CD4-positive, alpha-beta T cell treated with Interleukin-1 beta for 1 hour (primary cell): ENCODE results near the gene C16orf95.

Experiments
- DNase-seq, 2 donors: peaks; one replicate each; pipeline ENCODE4 v3.0.0-alpha.2; 2020 to 2022

The C16orf95 gene

GRCh38 chr16:87311387-87311786 lies 5.8 kb downstream of the C16orf95 start:
- DNase-seq: no peak

DNA sequence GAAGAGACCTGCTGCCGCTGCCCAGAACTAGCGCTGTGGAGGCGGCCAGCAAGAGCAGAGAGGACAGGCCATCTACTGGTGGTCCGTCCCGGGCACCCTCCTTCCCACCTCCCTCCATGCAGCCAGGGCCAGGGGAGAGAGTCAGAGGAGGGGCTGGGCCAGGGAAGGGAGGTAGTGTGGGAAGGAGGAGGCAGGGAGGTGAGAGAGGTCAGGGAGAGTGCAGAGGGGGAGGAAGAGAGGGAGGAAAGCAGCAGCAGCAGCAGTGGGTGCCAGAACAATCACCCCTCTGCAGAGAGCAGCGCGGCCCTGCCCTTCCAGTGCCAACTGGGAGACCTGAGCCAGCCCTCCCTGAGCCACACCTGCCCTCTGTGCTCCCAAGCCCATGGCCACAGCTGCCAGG lies 6.6 kb downstream of the C16orf95 start:
- no peak for DNase-seq

DNA sequence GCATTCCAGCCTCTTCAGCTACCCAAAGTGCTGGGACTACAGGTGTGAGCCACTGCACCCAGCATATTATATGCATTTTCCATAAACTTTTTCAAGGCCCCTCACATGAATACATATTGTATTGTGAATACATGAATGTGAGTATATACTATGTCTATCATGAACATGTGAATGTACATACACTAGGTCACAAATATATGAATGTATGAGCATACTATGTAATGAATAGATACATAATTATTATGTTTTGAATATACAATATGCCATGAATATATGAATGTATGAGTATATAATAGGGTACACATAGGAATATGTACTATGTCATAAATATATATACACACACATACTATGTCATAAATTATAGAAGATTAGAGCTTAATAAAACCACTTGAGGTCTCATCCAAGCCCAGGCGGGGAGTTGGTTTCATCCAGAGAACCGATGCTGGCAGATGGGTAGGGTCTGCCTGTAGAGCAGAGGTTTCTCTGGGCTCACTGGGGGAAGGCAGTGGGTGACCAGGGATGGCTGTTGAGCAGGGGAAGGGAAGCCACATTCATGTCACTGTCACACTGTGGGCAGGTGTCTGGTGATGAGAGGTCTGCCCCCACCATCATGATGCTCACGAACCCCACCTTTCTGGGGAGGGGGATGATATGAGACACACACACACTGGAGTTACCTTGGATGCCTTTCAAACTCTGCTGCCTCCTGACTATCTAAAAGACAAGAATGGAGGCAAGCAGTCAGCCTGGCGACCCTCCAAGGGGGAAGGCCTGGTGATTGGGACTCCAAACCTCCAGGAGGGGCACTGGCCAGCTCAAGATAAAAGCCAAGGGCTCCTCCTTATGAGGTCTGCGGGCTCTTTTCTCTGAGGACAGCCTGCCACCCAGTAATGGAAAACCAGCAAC lies 7.3 kb downstream of the C16orf95 start:
- no peak for DNase-seq

DNA sequence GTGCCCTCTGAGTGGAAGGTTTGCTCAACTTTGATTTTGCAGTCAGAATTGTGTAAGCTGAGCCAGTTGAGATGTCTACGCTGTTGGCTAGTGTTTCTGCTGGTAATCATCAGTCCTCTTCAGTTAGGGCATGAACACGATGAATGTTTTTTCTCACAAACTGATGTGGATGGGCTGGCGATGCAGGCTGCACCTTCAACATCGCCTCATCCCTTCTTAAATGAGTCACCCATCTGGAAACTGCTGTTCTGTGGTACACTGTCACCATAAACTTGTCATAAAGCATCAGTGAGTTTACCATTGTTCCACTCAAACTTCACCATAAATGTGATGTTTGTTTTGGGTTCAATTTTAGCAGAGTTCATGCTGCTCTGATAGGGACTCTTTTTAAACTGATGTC lies 8.4 kb downstream of the C16orf95 start:
- DNase-seq: no peak

DNA sequence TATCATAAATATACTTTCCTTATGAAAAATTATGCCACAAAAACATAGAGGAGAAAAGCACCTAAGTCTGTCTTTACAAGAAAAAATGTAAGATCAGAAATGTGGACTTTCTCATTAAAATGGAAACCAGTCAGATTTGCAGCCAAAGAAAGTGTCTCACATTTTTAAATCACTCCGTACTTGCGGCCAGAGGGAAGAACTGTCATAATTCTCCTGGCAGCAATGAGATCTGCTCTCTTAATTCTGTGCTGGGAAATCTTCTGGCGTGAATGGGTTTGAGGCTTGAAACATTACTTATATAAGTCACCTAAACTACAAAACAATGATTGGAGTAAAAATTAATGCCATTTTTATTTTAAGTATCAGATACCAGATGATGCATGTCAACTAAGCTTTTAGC lies 10.7 kb downstream of the C16orf95 start:
- no peak for DNase-seq

- no peak for DNase-seq
Observed at GRCh38 chr16:87305505-87306391, 11.4 kb downstream of the C16orf95 start.

DNA sequence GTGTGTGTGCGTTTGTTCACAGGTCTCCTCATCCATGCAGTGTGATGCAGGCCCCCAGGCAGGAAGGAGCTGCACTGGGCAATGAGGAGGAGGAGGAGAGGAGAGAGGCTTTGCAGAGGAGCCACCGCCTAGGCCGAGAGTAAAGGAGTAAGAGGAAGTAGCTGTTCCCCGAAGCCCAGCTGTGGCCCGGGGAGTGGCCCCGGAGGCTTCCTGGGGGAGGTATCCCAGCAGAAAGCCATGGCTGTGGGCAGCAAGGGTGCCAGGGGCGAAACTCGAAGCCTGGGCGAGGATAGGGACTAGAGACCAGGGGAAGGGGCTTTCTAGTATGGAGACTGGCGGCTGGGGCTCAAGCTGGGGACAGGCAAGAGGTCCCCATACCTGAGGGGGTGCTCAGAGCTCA lies 12.2 kb downstream of the C16orf95 start:
- no peak for DNase-seq

DNA sequence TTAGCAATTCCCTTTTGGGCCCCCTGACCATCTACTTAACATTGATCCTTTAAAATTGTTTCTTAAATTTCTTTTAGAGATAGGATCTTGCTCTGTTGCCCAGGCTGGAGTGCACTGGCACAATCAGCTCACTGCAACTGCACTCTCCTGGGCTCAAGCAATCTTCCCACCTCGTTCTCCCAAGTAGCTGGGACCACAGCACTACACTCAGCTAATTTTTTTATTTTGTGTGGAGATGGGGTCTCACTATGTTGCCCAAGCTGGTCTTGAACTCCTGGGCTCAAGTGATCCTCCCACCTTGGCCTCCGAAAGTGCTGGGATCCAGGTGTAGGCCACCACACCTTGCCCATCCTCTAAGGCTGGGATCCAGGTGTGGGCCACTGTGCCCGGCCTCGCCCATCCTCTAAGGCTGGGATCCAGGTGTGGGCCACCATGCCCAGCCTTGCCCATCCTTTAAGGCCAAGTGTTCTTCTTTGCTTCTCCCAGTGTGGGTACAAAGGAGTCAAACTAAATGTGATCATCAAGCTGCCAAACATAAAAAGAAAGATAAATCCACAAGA lies 13.2 kb downstream of the C16orf95 start:
- no peak for DNase-seq

DNA sequence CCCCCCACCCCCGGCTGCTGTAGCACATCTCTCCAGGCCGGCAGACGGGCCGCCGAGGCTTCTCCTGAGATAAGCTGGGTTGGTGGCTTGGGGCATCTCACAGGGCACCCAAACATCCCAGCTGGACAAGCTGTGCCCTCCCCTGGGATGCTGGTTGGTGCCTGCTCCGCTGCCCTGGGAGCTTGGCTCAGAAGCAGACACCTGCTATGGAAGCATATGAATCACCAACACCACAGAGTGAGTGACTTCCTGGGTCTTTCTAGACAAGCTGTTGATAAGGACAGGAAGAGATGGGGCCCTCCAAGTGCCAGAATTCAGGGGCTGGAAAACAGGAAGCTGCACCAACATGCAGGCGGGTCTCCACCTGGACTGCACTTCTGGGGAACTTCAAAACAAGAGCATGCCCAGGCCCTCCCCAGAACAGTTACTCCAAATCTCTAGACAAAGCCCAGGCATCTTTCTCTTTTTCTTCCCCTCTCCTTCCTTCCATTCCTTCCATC lies 13.7 kb downstream of the C16orf95 start:
- DNase-seq: no peak

- DNase-seq: no peak
Observed at GRCh38 chr16:87298857-87299465, 18.2 kb downstream of the C16orf95 start.

DNA sequence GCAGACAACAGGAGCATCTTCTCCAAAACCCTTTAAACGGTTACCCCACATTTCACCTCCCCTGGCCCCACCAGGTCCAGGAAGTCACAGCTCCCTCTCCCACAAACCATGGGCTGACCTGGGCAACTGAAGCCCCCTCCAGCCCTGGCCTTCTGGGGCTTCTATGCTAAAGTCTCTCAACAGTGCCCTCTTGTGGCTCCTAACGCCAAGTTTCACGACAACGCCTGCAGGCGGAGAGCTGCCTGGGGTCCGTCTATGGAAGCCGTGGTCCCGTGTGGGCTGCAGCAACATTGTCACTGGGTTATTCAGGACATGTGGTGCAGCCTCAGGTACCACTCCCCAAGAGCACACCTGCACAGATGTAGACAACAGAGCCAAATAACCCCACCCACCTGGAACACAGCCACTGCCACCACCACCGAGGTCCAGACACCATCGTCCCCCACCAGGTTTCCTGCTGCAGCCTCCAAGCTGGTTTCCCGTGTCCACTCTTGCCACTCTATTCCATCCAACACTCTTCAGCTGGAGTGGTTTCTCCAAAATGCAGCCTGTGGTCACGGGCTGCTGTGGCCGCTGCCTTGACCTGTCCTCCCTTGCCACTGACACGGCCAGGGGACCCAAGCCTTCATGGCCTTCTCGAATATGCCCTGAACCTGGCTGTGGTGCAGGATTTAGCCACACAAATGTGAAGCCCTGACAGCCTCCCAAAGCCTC lies 19.1 kb downstream of the C16orf95 start:
- peak; percentile 13 to 30 for DNase-seq

DNA sequence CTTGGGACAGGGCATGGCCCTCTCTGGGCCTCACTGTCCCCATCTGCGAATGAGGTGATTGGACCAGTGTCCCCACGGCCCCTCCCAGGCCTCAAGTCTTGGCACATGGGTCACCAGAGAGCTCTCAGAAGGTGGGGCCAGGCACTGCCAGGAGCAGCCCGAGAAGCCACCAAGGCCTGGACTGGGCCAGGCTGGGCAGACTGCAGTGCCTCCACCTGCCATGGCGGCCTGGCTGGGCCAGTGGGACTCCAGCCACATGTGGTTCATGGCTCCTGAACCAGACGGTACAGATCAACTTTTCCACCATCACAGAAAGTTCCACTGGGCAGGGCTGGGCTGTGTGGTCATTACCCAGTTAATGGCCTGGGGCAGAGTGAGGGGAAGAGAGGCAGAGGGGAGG lies 19.8 kb downstream of the C16orf95 start:
- DNase-seq: no peak

GRCh38 chr16:87295661-87296531 lies 21.3 kb downstream of the C16orf95 start:
- DNase-seq: no peak

DNA sequence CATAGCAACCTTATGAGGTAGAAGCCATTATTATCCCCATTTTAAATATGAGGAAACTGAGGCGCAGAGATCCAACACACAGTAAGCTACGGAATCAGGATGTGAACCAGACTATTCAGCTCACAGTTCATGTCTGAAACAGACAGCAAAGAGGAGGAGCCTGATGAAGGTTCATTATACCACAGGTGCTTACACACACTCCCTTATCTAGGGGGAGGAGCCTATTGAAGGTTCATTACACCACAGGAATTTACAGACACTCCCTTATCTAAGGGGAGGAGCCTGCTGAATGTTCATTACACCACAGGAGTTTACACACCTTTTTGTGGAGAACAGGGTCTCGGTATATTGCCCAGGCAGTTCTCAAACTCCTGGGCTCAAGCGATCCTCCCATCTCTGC lies 21.9 kb downstream of the C16orf95 start:
- DNase-seq: peak in 1 of 2 donors; percentile 26

DNA sequence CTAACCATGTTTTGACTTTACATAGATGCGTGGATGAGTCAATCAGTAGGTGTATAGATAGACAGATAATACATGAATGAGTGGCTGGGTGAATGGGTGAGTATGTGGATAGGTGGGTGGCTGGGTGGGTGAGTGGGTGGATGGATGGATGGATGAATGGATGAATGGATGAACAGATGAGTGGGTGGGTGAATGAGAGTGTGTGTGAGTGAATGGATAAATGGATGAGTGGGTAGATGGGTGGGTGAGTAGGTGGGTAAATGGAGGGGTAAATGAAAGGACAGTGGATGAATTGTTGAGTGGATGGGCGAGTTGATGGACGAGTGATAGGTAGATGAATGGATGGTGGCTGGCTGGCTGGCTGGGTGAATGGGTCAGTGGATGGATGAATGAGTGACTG lies 23.2 kb downstream of the C16orf95 start:
- no peak for DNase-seq

DNA sequence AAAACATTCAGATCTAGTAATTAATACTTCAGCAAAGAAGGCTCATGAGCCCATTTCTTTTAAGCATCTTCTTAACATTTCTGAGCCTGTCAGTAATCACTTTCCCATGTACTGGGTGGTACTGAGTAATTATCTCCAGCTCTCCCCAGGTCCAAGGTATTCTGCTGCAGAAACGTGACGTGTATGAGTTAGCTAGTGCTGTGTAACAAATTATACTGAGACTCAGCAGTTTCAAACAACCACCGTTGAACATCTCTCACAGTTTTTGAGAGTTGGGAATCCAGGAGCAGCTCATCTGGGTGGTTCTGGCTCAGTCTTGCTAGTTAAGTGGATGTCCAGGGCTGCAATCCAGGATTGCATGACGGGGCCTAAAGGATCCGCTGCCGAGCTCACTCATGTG lies 25.2 kb downstream of the C16orf95 start:
- no peak for DNase-seq

- DNase-seq: no peak
Observed at GRCh38 chr16:87288753-87289362, 28.3 kb downstream of the C16orf95 start.

- DNase-seq: no peak
Observed at GRCh38 chr16:87286839-87287626, 30.2 kb downstream of the C16orf95 start.

GRCh38 chr16:87284183-87284582 lies 33.0 kb downstream of the C16orf95 start:
- DNase-seq: no peak
